ENCODE measurements around the gene PLCB2.

Gene PLCB2

GRCh38 chr15:40306371-40306770 lies 1.4 kb downstream of the PLCB2 start:
- TF ChIP-seq CTCF (IDR thresholded peaks at IDR 0.05; ENCODE audit: low read depth, low read length) = no peak
- no peak for DNase-seq (ENCODE audit: extremely low read depth, low read depth)

- no peak for DNase-seq (ENCODE audit: extremely low read depth, low read depth)
- TF ChIP-seq CTCF (IDR thresholded peaks at IDR 0.05; ENCODE audit: low read depth, low read length) = no peak
Measured at GRCh38 chr15:40305281-40305680, 2.5 kb downstream of the PLCB2 start.

GRCh38 chr15:40303576-40303975 lies 4.2 kb downstream of the PLCB2 start:
- no peak for TF ChIP-seq CTCF (IDR thresholded peaks at IDR 0.05; ENCODE audit: low read depth, low read length)
- DNase-seq (ENCODE audit: extremely low read depth, low read depth) = no peak

- no peak for DNase-seq (ENCODE audit: extremely low read depth, low read depth)
- no peak for TF ChIP-seq CTCF (IDR thresholded peaks at IDR 0.05; ENCODE audit: low read depth, low read length)
Measured at GRCh38 chr15:40302981-40303380, 4.8 kb downstream of the PLCB2 start.

- no peak for DNase-seq (ENCODE audit: extremely low read depth, low read depth)
- TF ChIP-seq CTCF (IDR thresholded peaks at IDR 0.05; ENCODE audit: low read depth, low read length) = no peak
Measured at GRCh38 chr15:40302288-40302886, 5.3 kb downstream of the PLCB2 start.

GRCh38 chr15:40301467-40302179 lies 6.1 kb downstream of the PLCB2 start:
- no peak for DNase-seq (ENCODE audit: extremely low read depth, low read depth)
- no peak for TF ChIP-seq CTCF (IDR thresholded peaks at IDR 0.05; ENCODE audit: low read depth, low read length)

GRCh38 chr15:40300771-40301170 lies 7.0 kb downstream of the PLCB2 start:
- no peak for TF ChIP-seq CTCF (IDR thresholded peaks at IDR 0.05; ENCODE audit: low read depth, low read length)
- no peak for DNase-seq (ENCODE audit: extremely low read depth, low read depth)
